GM19452 (cell line): ENCODE measurements around the gene DNAH6.
"Not testable (repeated sequence)": the region's sequence is repeated elsewhere in the genome, so short reads cannot be mapped to it uniquely, and the experiment has no call there.

Experiments
- ATAC-seq: cut with Tn5 transposase; IDR thresholded peaks from one replicate; pipeline ENCODE4 v1.9.1; 2021; ENCODE audit not compliant: unreplicated experiment

The DNAH6 gene

DNA sequence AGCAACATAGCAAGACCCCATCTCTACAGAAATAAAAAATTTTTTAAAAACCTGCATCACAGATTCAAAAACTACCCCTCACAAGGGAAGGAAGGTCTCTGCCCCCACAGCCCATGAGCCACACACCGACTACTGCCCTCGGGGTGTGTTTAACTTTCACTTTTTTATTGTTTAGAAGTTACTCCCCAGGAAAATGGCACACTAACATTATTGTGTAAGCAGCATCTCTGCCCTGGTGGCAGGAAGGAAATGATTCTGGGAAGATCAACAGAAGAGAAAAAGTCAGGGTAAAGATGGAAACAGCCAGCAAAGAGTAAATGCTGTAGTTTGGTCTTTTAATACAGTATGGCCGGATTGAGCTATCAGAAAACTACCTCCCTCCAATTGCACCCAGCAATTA, 342.6 kb downstream of the DNAH6 start:
- ATAC-seq: no peak

DNA sequence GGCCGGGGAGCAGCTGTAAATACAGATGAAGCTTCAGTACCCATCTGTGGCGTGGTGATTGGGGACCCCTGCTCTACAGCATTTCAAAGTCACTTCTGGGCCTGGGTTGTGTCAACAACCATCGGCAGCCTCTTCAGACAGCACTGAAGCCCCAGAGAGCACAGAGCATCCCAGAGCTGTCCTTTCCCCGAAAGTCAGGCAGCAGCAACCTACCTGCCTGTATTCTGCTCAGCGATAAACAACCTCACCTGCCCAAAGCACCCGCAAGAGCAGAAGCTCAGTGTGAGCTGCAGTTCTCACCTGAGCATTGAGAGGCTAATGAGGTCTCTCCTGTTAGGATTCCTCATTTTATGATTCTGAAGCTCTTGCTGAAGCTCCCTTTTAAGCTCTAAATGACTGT, 345.2 kb downstream of the DNAH6 start:
- no peak for ATAC-seq

DNA sequence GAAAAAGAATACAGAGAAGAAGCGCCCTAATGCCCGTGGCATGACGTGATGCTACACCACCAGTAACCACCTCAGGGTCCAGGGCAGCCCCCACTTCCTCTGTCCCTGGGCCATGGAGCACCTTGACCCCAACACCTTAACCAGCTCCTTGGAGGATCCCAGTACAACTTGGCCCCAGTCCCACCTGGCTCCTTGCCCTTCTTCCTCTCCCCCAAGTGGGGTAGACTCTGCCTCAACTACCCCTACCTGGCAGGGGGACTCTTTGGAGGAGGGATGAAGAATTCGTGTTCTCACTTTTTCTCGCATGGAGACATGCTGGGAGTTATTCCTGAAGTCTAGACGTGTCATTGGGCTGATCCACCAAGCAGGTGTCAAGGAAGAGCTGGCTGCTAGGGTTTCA, 345.7 kb downstream of the DNAH6 start:
- ATAC-seq: no peak

DNA sequence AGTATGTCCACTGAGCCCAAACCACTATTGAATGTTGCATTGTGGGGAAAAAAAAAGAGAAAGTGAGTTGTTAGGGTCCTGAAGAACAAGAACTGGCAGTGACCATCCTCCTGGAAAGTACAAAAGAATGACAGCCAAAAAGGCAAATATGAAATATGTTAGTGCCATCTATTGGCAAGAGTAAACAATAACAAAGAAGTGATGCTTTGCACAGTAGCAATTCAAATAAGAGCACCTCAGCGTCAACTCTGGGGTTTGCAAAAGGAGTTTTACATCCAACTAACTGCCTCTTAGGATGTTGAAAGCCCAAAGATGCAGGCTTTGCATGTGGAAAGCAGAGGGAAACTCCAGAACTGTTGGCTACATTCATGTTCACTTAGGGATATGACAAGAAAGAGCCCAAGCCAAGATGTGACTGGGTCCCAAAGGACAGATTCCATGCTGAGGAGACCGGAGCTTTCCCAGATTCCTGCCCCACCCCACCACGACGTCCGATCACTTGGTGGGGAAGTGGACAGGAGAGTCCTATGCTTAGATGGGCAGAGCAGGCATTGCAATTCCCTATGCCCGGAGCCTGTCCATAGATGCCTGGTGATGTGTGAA, 349.0 kb downstream of the DNAH6 start:
- no peak for ATAC-seq

DNA sequence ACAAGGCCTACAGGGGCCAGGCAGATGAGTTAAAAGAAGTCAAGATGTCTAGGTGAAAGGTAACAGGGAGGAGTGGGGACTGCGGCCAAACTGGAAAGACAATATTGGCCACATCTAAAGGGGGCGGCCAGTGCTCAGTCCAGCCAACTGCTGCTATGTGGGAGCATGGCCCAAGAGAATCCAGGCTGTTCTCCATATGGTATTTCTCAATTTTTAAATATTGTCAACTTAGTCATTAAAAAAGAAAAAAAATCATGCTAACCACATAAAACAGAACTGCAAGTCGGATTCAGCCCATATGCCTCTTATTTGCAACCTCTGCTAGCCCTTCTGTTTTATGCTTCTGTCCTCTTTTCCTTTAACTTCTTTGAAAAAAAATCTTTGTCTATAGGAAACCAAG, 349.8 kb downstream of the DNAH6 start:
- ATAC-seq: no peak

DNA sequence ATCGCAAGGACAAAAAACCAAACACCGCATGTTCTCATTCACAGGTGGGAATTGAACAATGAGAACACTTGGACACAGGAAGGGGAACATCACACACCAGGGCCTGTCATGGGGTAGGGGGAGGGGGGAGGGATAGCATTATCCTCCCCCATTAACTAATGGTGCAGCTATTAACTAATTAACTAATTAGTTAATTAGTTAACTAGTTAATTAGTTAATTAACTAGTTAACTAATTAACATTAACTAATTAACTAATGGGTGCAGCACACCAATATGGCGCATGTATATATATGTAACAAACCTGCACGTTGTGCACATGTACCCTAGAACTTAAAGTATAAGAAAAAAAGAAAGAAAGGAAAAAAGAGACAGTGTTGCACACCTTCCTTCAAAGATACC, 352.0 kb downstream of the DNAH6 start:
- not testable (repeated sequence) for ATAC-seq
